Kidney (tissue), 14 donors: Measurements from ENCODE around the gene LTBP1. TPM values are rescaled to one million over a fixed set of nuclear protein-coding genes. Genes with fewer than 3 reads are reported as not detected.
A peak's percentile ranks its signal among the peaks of the same experiment; 100 is the strongest.

ENCODE experiments used
- DNase-seq, 5 donors: peaks; one replicate each; pipeline ENCODE4 v3.0.0-alpha.2; 2013 to 2020
- FAIRE-seq: peaks from 2 replicates; lab custom pipeline; 2012; peaks lifted over from hg19 to GRCh38; lab: Jason Lieb, UNC
- H3K27ac ChIP-seq, 2 donors: one replicate each; pipeline ENCODE4 v1.7.0; 2013; ENCODE audit warnings: low read depth in 2 of 2, low read length in 2 of 2, inconsistent platforms in 1 of 2
- H3K27me3 ChIP-seq: one replicate; pipeline ENCODE4 v1.7.1; 2013; ENCODE audit warnings: low read length, inconsistent platforms; ENCODE audit not compliant: control insufficient read depth, insufficient read depth
- H3K36me3 ChIP-seq, 3 donors: one replicate each; pipeline versions ENCODE4 v1.7.0 to v1.7.1; 2013; ENCODE audit warnings: low read length in 3 of 3, control low read depth in 1 of 3, inconsistent platforms in 1 of 3; ENCODE audit not compliant: insufficient read depth in 3 of 3, control insufficient read depth in 2 of 3
- H3K4me1 ChIP-seq, 3 donors: one replicate each; pipeline versions ENCODE4 v1.7.0 to v1.7.1; 2013; ENCODE audit warnings: low read length in 3 of 3, inconsistent platforms in 1 of 3, low read depth in 1 of 3; ENCODE audit not compliant: control insufficient read depth in 2 of 3, insufficient read depth in 2 of 3
- H3K4me3 ChIP-seq, 3 donors: one replicate each; pipeline versions ENCODE4 v1.7.0 to v1.8.1; 2013; ENCODE audit warnings: low read length in 3 of 3, control low read depth in 1 of 3, inconsistent platforms in 1 of 3
- H3K9ac ChIP-seq, 3 donors: one replicate each; pipeline versions ENCODE4 v1.7.0 to v1.7.1; 2013; ENCODE audit warnings: low read length in 3 of 3, control low read depth in 1 of 3, inconsistent platforms in 1 of 3
- H3K9me3 ChIP-seq, 3 donors: one replicate each; pipeline versions ENCODE4 v1.7.0 to v1.7.1; 2013; ENCODE audit warnings: low read length in 3 of 3, control low read depth in 1 of 3, inconsistent platforms in 1 of 3; ENCODE audit not compliant: control insufficient read depth in 2 of 3, insufficient read depth in 1 of 3
- CTCF ChIP-seq: IDR thresholded peaks from 3 replicates; pipeline ENCODE4 v1.5.1; 2012; ENCODE audit warnings: mild to moderate bottlenecking, moderate library complexity, borderline replicate concordance; ENCODE audit not compliant: insufficient read depth; ENCODE audit errors: extremely low read depth
- intact Hi-C: fragments of 100-400 bp; cut with DNase I; formaldehyde crosslinking; loops from one replicate; pipeline ENCODE4 v1.11.1; 2022
- polyA plus RNA-seq: library from polyadenylated mRNA; stranded (reverse); fragments of 350-450 nt; fragmentation: Illumina TruSeq; extraction: RNeasy Lipid Tissue Mini Kit (QIAGEN cat#74804); gene quantifications from one replicate; pipeline ENCODE4 v1.2.3, GENCODE V29; 2014; ENCODE audit warnings: low read depth, low replicate concordance; ENCODE audit not compliant: insufficient read depth
- total RNA-seq: library from RNA; stranded (reverse); fragmentation: NEBNext Ultra II Directional; extraction: Animal tissue kit (Norgen Biotek cat#: 25700); gene quantifications from one replicate; pipeline ENCODE4 v1.2.1, GENCODE V29; 2021
- donor health status: control.
- donor health status: control.
- donor health status: control.
- donor health status: control.
- donor health status: control.
- donor health status: DM: yes; HTN: yes; CAD: no.
- donor health status: Normal renal cell carcinoma (clear cell type).

Gene LTBP1
- total and polyA plus RNA-seq, 2 donors from 2014 or later: 9.3 to 39.8 TPM

DNA sequence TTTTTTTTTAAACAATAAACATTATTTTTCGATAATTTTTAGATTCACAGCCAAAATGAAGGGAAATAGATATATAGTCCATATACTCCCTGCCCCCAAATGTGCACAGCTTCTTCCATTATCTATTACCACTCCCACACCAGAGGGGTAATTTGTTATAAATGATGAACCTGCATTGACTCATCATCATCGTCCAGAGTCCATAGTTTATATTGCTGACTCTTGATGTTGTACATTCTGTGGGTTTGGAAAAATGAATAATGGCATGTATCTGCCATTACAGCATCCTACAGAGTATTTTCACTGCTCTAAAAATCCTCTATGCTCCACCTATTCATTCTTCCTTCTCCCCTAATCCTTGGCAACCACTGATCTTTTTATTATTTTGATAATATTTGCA lies 121.5 kb downstream of the LTBP1 start:
- no peak for TF ChIP-seq CTCF
- no peak for FAIRE-seq
- Histone ChIP-seq H3K27me3 (no peaks in the 10 kb centered on the region), H3K4me3 (no peak overlapping the region), H3K9me3 (no peaks in the 10 kb centered on the region), H3K9ac (no peak overlapping the region), H3K4me1 (no peaks in the 10 kb centered on the region), H3K36me3 (no peaks in the 10 kb centered on the region), H3K27ac (no peak overlapping the region)
- no peak for DNase-seq
- intact Hi-C loops: no loop called here

DNA sequence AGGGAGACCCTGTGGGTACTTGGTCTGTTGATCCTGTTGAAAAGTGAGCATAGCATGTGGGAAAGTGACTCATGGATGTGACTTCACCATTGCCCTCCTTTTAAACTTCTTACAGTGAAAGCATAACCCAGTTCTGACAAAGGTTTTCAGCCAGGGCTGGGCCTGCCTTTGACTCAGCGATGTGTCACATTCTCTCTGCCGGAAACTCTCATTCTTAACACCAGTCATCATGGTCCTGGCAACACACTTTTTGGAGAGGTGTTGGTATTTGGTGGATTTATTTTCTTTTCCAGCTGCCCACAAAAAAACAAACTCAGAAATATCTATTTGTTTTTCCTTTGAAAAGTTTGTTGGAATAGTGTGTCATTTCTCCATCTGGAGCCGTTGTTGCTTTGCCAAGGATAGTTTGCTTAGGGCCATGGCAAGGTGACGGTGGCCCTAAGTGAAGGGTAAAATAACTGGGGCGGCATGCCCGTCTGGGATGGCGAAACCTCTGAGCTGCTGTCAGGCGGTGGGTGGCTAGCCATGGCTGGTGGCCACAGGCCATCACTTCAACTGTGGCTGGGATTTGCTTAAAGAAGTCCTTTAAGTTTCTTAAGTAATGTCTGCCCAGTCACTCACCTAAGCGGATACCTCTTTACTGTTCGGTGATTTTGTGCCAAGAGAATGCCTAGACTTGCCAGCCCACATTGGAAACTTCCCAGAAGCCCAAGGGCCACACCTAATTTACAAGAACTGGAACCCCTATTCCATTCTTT lies 123.3 kb downstream of the LTBP1 start:
- no peak for TF ChIP-seq CTCF
- FAIRE-seq (no peak), DNase-seq (peak in 1 of 5 donors; percentile 59)
- H3K36me3 ChIP-seq: no peaks in the 10 kb centered on the region
- intact Hi-C loops: no loop called here
- H3K9me3 ChIP-seq: no peaks in the 10 kb centered on the region
- no peaks in the 10 kb centered on the region for H3K4me1 ChIP-seq
- H3K27me3 ChIP-seq: no peaks in the 10 kb centered on the region
- H3K27ac ChIP-seq: no peak overlapping the region
- H3K9ac ChIP-seq: no peak overlapping the region
- no peak overlapping the region for H3K4me3 ChIP-seq

DNA sequence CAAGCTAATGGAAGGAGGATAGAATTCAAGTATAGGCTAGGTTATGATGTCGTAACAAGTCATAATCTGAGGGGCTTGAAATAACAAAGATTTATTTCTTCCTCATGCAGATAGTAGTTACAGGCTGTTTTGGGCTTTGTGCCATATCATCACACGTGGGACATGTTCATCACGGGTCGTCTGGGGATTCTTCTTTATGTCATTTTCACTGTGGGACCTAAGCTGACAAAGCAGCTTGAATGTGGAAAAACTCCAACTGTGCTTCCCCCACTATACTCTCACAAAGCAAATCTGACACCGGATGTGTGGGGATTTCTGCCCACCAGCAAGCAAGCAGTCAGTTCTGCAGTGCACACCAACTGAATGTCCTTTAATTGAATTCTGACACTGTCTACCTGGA lies 124.8 kb downstream of the LTBP1 start:
- DNase-seq (no peak), FAIRE-seq (no peak)
- Histone ChIP-seq H3K4me3 (no peak overlapping the region), H3K27me3 (no peaks in the 10 kb centered on the region), H3K27ac (no peak overlapping the region), H3K36me3 (no peaks in the 10 kb centered on the region), H3K9ac (no peak overlapping the region), H3K9me3 (no peaks in the 10 kb centered on the region), H3K4me1 (no peaks in the 10 kb centered on the region)
- TF ChIP-seq CTCF: no peak
- intact Hi-C loops: no loop called here
